Measurements from ENCODE around the gene IL5RA. TPM values are rescaled to one million over a fixed set of nuclear protein-coding genes. Genes with fewer than 3 reads are reported as not detected.
A peak's percentile ranks its signal among the peaks of the same experiment; 100 is the strongest.

Gene IL5RA
- total RNA-seq, 1 donor from 2014 or later, result not detected

DNA sequence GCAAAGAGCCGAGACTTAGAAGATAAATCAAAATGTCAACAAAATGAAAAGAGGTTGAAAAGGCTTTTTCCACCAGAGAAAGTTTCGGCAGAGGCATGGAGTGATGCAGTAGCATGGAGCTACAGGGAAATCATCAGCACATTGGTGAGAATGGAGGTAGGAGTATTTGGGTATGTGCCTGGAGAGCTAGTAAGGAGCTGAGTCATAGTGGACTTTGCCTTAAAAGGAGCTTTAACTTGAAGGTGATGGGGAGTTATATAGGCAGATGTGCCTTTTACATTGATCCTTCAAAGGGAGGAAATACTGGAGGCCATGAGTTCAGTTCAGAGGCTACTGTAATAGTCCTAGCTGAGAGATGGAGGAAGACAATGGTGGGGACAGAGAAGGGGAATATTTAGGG is 44.3 kb downstream of the IL5RA start:
- no peak for DNase-seq (ENCODE audit: low read depth)

DNA sequence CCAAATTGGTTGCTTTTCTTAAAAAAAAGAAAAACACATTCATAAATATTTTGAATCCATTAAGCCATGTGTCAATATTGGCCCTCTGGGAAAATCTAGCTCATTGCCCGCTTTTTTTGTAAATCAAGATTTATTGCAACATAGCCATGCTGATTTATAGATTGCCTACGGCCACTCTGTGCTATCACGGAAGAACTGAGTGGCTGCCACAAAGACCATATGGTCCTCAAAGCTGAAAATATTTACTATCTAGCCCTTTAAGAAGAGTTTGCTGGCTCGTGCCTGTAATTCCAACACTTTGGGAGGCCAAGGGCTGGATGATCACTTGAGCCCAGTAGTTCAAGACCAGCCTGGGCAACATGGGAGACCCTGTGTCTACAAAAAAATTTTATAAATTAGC is 45.9 kb downstream of the IL5RA start:
- no peak for DNase-seq (ENCODE audit: low read depth)

DNA sequence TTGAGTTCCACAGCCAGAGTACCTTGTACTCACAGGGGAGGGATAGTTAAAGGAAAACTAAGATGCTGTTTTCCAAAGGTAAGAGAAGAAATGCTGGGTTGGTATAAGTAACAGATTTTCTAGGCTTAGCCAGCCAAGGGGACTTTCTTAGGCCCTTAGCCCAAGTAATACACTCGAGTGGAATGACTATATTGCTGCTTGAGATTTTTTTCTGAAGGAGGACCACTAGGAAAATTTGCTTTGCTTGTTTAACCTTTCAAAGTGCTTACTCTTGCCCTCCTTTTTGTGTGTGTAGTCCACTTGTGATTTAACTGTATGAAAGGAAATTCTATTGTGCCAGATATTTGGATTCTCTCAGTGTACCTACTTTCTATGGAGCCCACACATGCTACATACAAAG is 50.5 kb downstream of the IL5RA start:
- DNase-seq (ENCODE audit: low read depth), result no peak

DNA sequence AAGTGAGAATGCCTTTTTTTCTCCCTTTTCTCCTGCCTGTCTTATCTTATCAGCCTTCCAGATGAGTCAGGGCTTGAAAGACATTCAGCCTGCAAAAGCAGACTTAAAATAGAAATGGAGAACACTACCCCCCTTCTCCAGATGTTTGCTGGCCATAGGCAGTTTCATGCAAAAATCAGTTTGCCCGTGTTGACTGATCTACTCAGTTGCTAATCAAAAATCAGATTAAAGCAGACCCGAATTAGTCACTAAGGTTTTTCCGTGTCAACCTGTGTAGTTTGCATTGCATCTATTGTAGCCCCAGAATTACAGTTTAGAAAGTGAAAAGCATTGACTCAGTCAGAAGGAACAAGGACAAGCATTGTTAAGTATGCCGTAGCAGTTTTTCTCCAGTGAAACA is 56.2 kb downstream of the IL5RA start:
- no peak for DNase-seq (ENCODE audit: low read depth)

DNA sequence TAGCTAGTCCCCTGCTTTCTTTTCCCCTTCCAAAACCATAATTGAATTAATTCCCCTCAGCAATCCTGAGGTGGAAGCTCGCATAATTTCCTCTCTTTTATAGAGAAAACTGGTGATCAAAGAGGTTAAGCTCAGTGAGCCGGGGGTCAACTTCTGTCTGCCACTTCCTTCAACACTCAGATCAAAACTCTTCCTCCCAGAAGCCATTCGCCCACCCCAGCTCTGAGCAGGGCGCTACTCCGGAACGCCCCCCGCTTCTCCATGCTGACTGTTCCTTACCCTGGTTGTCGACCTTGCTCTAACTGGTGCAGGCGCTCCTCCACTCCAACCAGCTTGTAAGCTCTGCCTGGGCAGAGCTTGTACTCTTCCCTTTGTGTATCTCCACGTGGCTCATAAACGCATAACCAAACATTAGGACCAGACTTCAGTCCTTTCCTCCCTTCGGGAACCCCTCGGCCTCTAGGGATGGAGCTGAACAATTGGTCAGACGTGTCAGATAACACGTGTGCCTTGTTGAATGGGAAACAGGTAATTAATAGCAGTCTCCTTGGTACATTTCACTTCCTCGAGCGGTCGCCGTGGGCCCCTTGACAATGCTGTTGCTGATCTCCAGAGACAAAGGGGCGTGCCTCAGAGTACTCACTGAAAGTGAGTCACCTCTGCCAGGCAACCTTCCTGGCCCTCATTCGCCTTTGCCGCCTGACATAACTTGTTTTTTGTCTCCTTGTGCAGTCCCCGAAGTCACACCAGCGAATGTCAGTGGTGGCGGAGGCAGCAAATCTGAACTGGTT is 71.8 kb downstream of the IL5RA start:
- DNase-seq (ENCODE audit: low read depth), result peak; percentile 0

DNA sequence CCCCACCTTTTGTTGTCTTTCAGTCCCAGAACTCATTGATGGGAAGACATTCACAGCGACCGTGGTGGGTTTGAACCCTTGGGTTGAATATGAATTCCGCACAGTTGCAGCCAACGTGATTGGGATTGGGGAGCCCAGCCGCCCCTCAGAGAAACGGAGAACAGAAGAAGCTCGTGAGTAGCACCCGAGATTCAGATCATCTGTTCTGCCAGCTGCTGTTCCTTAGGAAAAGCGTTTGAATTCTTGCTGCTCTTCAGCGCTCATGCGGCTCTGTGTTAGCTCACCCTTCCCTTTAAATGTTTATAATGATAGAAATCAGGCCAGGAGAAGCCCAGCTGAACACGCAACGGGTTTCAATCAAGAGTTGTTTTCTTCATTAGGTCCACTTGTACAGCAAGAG is 73.0 kb downstream of the IL5RA start:
- DNase-seq (ENCODE audit: low read depth), result no peak

DNA sequence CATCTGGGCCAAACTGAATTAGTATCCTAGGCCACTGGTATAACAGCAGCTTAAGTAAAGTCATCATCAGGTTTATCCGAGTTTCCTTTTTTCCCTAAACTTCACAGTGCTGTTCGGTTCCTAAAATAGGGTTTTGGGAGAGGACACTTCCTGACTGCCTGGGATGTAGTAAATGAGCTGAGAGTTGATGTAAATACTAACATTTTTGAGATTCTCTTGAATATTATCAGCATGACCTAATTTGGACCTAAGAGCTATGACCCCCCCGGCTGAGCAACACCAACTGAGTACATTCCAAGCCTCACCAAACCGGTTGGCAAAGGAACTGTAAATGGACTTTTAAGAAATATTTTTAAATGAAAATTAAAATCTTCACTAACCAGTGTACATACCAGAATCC is 78.8 kb downstream of the IL5RA start:
- DNase-seq (ENCODE audit: low read depth), result no peak

DNA sequence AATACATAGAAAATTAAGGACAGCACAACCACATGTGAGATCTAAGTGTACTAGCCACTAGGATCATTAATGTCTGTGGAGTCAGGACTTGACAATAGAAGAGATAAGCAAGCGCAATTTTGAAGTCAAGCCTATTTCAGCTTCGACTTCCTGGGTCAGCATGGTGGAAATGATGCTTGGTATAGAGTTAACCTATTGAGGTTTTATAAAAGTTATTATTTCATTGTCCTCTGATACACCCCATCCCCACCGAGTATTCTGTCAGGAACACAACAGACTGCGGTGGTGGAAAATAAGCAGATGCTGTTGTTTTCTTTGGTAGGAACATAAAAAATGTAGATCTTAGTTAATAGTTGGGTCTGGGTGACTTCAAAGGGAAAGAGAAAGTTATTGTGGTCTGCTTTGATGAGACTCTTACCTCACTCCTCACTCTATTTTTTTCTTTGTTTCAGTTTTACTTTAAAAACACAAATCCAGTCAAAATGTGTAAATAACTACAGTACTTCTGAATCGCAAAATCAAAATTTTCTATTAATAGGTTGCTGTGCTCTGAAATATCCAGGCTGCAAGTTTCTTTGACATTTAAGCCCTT is 82.1 kb downstream of the IL5RA start:
- DNase-seq (ENCODE audit: low read depth), result no peak

DNA sequence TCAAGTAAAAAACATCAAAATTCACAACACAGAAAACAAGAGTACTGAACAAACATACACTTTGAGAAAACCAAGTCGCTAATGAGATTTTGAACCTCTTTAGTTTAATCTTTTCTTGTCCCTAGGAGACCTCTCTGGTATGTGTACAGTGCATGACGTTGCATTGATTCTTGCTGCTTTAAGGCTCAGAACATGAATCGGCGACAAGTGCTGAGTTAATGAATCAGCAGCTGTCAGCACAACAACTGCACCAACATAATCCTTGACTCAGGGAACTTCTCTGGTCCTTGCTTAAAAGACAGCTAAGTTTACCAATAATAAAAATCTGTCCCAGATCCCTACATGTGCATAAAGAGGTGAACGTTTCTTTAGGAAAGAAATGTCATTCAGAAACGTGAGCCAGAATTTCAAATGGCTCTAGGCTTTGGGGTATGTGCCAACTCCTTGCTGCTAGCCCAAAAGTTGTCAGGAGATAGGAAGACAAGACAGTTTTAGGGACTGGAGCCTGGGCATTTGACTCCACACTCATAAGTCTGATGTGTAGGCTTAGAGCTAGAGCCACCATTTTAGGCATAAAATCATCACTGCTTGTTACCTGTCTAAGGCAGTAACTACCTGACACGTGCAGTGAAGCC is 86.9 kb downstream of the IL5RA start:
- DNase-seq (ENCODE audit: low read depth), result peak; percentile 79

DNA sequence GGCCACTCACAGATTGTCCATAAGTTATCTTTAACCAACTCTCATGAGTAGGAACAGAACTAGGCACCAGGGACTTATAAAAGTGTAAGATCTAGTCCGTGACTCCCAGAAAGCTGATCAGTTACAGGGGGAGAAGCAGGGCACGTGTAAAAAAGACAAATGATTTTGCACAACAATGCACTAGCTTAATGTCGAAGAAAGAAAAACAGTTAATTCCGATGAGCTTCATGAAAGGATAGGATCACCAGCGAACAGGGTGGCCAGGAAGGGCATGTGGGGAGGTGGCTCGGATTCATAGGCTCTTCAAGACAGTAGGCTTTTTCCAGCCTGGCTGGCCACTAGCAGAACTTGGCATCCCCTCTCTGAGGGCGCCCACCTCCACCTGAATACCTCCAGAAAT is 90.0 kb downstream of the IL5RA start:
- no peak for DNase-seq (ENCODE audit: low read depth)

Other genes starting within 250 kb of the IL5RA start
- gene TRNT1, start 16.6 kb upstream of the IL5RA start, total RNA-seq, result 19.4 and 37.3 TPM in 2 replicates
- gene CRBN, start 69.3 kb upstream of the IL5RA start, total RNA-seq, result 78.3 and 147 TPM in 2 replicates

Measured in renal cortical epithelial cell (primary cell).